ENCODE results near the gene PLA2G7.
"Not testable (repeated sequence)": the region's sequence is repeated elsewhere in the genome, so short reads cannot be mapped to it uniquely, and the experiment has no call there.

DNA sequence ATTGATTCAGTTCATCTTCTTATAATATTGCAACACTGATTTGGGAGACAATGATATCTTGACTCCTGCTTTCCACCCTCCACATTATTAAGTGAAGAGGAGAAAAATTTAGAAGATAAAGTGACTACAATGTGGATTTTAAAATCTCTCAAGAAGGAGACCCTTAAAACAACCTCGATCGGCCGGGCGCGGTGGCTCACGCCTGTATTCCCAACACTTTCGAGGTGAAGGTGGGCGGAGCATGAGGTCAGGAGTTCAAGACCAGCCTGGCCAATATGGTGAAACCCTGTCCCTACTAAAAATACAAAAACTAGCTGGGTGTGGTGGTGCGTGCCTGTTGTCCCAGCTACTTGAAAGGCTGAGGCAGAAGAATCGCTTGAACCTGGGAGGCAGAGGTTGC lies 29.1 kb upstream of the PLA2G7 start:
- TF ChIP-seq POLR2A, POU2F2, SPI1, TAF1 (IDR thresholded peaks at IDR 0.05; ENCODE audit: low read depth, low read length): not testable (repeated sequence)

Measured in GM12891 (cell line).